GM19193 (cell line): Measurements from ENCODE around the gene HECW1.

Experiments
- POLR2A ChIP-seq: IDR thresholded peaks from 4 replicates; pipeline ENCODE4 v1.6.1; 2011; ENCODE audit not compliant: insufficient read depth, insufficient read length; ENCODE audit errors: extremely low read depth

HECW1 gene

DNA sequence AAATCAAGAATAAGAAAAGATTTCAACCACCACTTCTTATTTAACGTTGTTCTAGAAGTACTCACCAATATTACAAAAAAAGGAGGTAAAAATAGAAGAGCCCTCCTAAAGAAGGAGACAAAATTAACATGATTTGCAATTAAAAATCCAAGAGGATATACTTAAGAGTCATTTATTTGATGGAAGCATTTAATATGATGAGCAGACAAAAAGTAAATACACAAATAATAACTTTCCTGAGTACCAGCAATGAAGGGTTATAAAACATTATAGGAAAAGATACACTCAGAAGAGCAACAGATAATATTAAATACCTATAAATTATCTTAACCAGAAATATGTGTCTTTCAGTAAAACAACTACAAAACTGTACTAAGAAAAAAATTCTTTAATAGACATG lies 363.5 kb downstream of the HECW1 start:
- TF ChIP-seq POLR2A = no peak

DNA sequence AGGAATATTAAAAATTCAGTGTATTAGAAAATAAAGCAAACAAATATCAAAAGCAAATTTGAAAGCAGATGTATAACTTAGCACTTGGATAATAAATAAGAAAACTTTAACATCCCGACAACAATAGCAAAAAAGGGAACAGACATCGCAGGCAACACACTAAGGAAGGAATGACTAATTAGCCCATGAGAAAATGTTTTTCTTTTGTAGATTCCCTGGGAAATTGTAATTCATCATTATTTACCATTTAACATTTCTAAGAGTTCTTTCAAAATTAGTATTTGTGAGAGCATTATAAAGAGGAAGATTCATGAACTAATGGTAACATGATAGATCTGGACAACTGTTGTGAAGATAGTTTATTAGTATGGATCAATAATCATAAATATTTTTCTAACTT lies 364.4 kb downstream of the HECW1 start:
- no peak for TF ChIP-seq POLR2A

- no peak for TF ChIP-seq POLR2A
These were observed 366.6 kb downstream of the HECW1 start for GRCh38 chr7:43479042-43479441.

GRCh38 chr7:43479543-43479942 lies 367.1 kb downstream of the HECW1 start:
- no peak for TF ChIP-seq POLR2A

DNA sequence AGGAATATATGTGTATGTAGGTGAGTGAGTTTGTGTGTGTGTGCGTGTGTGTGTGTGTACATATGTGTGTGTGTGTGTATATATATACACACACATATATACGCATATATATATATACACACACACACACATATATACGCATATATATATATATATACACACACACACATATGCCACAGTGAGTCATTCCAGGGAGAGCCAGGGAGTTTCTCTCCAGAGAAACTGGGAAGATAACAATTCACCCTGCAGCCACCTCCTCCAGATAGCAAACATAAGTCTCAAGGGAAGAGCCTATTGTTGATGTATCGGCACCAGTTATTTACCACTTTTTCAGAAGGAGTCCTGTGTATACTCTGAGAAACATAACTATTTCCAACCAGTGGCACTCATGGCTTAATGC lies 368.1 kb downstream of the HECW1 start:
- TF ChIP-seq POLR2A = no peak

GRCh38 chr7:43481902-43482678 lies 369.6 kb downstream of the HECW1 start:
- TF ChIP-seq POLR2A = no peak

GRCh38 chr7:43482679-43483252 lies 370.3 kb downstream of the HECW1 start:
- no peak for TF ChIP-seq POLR2A

DNA sequence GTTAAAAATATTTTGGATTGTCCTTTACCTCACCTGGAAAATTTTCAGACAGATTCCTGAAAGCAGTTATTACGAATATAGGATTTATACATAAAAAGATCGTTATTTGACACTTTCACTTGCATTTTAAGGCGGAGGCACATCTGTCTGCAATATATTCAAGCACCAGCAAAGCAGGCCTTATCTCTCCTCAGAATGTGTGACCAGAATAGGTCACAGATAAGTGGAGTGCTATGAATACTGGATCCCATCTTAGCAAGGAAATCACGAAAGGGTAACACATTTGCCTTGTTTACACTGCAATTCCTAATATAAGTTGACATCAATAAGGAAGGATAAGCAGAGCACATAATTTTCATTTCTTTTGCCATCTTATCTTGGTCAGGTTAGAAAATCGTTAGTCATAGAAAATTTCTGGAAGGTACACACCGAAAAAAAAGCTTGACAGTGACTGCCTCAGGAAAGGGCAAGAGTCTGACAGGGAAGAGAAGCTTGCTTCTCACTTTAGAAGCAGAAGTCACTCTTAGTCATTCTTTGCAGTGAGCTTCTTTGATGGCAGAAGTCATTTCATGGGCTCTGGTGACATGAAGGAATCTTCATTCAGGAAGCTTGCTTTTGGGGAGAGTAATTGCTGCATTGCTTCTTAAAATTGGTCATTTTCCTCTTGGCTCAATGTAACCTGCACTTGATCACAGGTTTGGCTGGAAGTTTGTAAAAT lies 372.4 kb downstream of the HECW1 start:
- no peak for TF ChIP-seq POLR2A

DNA sequence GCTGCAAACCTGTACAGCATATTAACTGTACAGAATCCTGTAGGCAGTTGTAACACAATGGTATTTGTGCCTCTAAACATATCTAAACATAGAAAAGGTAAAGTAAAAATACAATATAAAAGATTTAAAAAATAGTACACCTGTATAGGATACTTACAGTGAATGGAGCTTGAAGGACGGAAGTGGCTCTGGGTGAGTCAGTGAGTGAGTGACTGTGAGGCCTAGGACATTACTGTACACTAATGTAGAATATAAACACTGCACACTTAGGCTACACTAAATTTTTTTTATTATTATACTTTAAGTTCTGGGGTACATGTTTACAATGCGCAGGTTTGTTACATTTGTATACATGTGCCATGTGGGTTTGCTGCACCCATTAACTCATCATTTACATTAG lies 373.1 kb downstream of the HECW1 start:
- TF ChIP-seq POLR2A = no peak

GRCh38 chr7:43486634-43487033 lies 374.2 kb downstream of the HECW1 start:
- TF ChIP-seq POLR2A = no peak

- TF ChIP-seq POLR2A = no peak
These were observed 375.3 kb downstream of the HECW1 start for GRCh38 chr7:43487731-43488073.

DNA sequence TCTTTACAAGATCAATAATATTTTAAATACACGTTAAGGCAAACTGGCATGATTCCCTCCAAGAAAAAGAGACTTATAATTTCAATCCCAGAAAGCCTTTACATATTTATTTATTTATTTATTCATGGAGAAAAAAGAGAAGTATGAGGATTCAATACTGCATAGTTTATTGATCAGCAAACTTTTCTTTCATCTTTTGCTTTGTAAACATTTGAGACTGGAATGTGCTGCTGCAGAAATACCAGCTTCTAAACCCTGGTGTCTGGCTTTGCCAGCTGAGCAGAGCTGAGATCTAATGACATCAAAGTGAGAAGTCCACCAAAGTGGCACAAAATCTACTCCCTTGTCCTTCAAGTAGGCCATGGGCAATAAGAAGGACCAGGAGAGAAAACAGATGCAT lies 376.8 kb downstream of the HECW1 start:
- no peak for TF ChIP-seq POLR2A

GRCh38 chr7:43490016-43490415 lies 377.6 kb downstream of the HECW1 start:
- TF ChIP-seq POLR2A = no peak

DNA sequence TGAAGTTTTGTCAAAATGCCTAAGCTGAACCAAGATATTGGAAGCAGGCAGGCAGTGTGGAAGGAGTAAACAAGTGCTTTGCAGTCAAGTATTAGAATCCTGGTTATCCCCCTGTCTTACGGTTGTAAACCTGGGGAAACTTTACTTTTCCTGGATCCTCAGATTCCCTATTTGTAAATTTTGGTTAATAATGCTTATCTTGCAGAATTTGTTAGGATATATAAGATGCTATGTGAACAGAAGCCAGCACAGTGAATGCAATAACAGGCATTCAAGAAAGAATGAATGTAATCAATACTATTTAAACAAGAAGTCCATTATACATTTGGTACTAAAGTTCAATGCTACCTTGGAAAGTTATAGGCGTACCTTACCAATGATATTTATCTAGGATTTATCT lies 378.7 kb downstream of the HECW1 start:
- TF ChIP-seq POLR2A = no peak

GRCh38 chr7:43491984-43492383 lies 379.5 kb downstream of the HECW1 start:
- TF ChIP-seq POLR2A = no peak

DNA sequence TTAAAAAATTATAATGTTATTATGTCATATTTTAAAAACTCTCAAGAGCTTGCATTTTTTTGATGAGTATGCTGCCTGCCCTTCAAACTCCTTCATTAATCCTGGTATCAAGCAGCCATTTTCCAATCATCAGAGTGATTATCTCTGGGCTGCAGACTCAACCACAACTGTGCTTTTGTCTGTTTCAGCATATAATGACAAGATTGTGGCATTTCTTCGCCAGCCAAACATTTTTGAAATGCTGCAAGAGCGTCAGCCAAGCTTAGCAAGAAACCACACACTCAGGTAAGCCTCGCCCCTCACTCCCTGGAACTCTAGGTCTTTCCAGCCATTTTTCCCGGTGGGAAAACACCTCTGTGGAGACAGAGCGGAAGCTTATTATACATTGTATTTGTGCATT lies 380.4 kb downstream of the HECW1 start:
- no peak for TF ChIP-seq POLR2A
